Measurements from ENCODE around the gene CCR8.

GRCh38 chr3:39333607-39334006 lies 4.1 kb downstream of the CCR8 start:
- TF ChIP-seq CTCF (IDR thresholded peaks at IDR 0.05) (no peak), POLR2A (IDR thresholded peaks at IDR 0.05) (no peak)
